B cell (primary cell): ENCODE measurements around the gene SMAP2.

Experiments used
- CTCF ChIP-seq: fragments of 200-600 bp; IDR thresholded peaks from one replicate; pipeline ENCODE4 v1.8.0; 2022; ENCODE audit warnings: antibody characterized with exemption, mild to moderate bottlenecking
- EZH2 ChIP-seq: IDR thresholded peaks from 2 replicates; pipeline ENCODE4 v1.6.1; 2012; ENCODE audit warnings: borderline replicate concordance, low read depth, mild to moderate bottlenecking, moderate library complexity, low read length; ENCODE audit not compliant: insufficient read depth, poor library complexity, severe bottlenecking

- TF ChIP-seq CTCF: no peak
- TF ChIP-seq EZH2: no peak
Measured at GRCh38 chr1:40469327-40469726, 95.8 kb downstream of the SMAP2 start.
